GM23338 (cell line): ENCODE measurements around the gene ACSM4.

Source experiments
- CREB1 ChIP-seq: fragments of 250-450 bp; sonication (Bioruptor Pico); IDR thresholded peaks from 2 replicates; pipeline ENCODE4 v1.5.0; 2020; ENCODE audit warnings: low read depth, mild to moderate bottlenecking, moderate library complexity
- CTCF ChIP-seq, 2 experiments: fragments of 200-600 bp in 1 of 2; sonication (generic) in 1 of 2; conservative IDR thresholded peaks; 2 replicates each; pipeline versions ENCODE4 v1.5.1 to v1.6.1; 2016 to 2017; ENCODE audit warnings: antibody characterized with exemption in 2 of 2, low read depth in 2 of 2, mild to moderate bottlenecking in 2 of 2, moderate library complexity in 1 of 2
- EZH2 ChIP-seq: fragments of 200-600 bp; sonication (generic); IDR thresholded peaks from one replicate; pipeline ENCODE4 v1.8.0; 2017; ENCODE audit warnings: antibody characterized with exemption, mild to moderate bottlenecking, low read depth; ENCODE audit not compliant: unreplicated experiment
- EZH2phosphoT487 ChIP-seq: fragments of 200-600 bp; sonication (generic); IDR thresholded peaks from one replicate; pipeline ENCODE4 v1.8.1; 2018; ENCODE audit warnings: antibody characterized with exemption; ENCODE audit not compliant: unreplicated experiment
- JUNB ChIP-seq: IDR thresholded peaks from one replicate; pipeline ENCODE4 v1.6.1; 2016; ENCODE audit warnings: antibody characterized with exemption; ENCODE audit not compliant: unreplicated experiment
- POLR2AphosphoS5 ChIP-seq: IDR thresholded peaks from 2 replicates; pipeline ENCODE4 v1.6.1; 2016; ENCODE audit warnings: antibody characterized with exemption, low read depth
- REST ChIP-seq: IDR thresholded peaks from one replicate; pipeline ENCODE4 v1.6.1; 2018; ENCODE audit warnings: antibody characterized with exemption; ENCODE audit not compliant: unreplicated experiment
- TF ChIP-seq, protein P1 (sequence below): fragments of 250-450 bp; sonication (Bioruptor Pico); IDR thresholded peaks from 2 replicates; pipeline ENCODE4 v1.5.0; 2020; ENCODE audit warnings: mild to moderate bottlenecking, moderate library complexity

DNA sequence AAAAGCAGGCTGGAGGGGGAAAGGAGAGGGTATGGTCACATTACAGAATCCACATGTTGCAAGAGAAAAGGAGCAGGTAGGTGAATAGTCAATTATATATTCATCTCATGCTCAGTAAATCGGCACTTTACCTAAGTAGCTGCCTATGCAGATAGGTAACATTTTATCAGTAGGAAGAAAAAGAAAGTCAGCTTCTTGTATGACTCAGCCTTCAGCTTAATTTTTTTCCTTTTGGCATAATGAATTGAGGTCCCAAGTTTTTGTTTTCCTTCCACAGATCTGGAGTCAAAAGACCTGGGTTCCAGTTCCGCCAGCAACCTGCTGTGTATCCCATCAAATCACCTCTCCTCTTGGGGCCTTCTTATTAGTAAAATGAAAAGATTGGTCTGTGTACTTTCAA, 6.0 kb upstream of the ACSM4 start:
- TF ChIP-seq CTCF (conservative IDR thresholded peaks at IDR 0.05; ENCODE audit: low read depth in 2 of 2) = no peak
- no peak for TF ChIP-seq POLR2AphosphoS5
- no peak for TF ChIP-seq JUNB
- no peak for TF ChIP-seq CREB1
- TF ChIP-seq EZH2 = no peak
- TF ChIP-seq, protein P1, sequence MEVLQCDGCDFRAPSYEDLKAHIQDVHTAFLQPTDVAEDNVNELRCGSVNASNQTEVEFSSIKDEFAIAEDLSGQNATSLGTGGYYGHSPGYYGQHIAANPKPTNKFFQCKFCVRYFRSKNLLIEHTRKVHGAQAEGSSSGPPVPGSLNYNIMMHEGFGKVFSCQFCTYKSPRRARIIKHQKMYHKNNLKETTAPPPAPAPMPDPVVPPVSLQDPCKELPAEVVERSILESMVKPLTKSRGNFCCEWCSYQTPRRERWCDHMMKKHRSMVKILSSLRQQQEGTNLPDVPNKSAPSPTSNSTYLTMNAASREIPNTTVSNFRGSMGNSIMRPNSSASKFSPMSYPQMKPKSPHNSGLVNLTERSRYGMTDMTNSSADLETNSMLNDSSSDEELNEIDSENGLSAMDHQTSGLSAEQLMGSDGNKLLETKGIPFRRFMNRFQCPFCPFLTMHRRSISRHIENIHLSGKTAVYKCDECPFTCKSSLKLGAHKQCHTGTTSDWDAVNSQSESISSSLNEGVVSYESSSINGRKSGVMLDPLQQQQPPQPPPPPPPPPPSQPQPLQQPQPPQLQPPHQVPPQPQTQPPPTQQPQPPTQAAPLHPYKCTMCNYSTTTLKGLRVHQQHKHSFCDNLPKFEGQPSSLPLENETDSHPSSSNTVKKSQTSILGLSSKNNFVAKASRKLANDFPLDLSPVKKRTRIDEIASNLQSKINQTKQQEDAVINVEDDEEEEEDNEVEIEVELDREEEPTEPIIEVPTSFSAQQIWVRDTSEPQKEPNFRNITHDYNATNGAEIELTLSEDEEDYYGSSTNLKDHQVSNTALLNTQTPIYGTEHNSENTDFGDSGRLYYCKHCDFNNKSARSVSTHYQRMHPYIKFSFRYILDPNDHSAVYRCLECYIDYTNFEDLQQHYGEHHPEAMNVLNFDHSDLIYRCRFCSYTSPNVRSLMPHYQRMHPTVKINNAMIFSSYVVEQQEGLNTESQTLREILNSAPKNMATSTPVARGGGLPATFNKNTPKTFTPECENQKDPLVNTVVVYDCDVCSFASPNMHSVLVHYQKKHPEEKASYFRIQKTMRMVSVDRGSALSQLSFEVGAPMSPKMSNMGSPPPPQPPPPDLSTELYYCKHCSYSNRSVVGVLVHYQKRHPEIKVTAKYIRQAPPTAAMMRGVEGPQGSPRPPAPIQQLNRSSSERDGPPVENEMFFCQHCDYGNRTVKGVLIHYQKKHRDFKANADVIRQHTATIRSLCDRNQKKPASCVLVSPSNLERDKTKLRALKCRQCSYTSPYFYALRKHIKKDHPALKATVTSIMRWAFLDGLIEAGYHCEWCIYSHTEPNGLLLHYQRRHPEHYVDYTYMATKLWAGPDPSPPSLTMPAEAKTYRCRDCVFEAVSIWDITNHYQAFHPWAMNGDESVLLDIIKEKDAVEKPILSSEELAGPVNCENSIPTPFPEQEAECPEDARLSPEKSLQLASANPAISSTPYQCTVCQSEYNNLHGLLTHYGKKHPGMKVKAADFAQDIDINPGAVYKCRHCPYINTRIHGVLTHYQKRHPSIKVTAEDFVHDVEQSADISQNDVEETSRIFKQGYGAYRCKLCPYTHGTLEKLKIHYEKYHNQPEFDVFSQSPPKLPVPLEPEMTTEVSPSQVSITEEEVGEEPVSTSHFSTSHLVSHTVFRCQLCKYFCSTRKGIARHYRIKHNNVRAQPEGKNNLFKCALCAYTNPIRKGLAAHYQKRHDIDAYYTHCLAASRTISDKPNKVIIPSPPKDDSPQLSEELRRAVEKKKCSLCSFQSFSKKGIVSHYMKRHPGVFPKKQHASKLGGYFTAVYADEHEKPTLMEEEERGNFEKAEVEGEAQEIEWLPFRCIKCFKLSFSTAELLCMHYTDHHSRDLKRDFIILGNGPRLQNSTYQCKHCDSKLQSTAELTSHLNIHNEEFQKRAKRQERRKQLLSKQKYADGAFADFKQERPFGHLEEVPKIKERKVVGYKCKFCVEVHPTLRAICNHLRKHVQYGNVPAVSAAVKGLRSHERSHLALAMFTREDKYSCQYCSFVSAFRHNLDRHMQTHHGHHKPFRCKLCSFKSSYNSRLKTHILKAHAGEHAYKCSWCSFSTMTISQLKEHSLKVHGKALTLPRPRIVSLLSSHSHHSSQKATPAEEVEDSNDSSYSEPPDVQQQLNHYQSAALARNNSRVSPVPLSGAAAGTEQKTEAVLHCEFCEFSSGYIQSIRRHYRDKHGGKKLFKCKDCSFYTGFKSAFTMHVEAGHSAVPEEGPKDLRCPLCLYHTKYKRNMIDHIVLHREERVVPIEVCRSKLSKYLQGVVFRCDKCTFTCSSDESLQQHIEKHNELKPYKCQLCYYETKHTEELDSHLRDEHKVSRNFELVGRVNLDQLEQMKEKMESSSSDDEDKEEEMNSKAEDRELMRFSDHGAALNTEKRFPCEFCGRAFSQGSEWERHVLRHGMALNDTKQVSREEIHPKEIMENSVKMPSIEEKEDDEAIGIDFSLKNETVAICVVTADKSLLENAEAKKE (CRISPR knock-in tag) = no peak
- no peak for TF ChIP-seq EZH2phosphoT487
- no peak for TF ChIP-seq REST
